IMR-90 (cell line): ENCODE measurements around the gene KCNMB1. TPM values are rescaled to one million over a fixed set of nuclear protein-coding genes. Genes with fewer than 3 reads are reported as not detected.

Experiments used
- ATAC-seq: fragments of 200-7000 bp; cut with Tn5 transposase; 2 replicates; pipeline ENCODE4 v1.9.1; 2020; ENCODE audit warnings: low read depth, mild to moderate bottlenecking, moderate library complexity
- BruUV-seq: library from RNA; stranded (reverse); fragments of 400-500 nt; replicated peaks from 2 replicates; lab custom pipeline; 2021; lab: Mats Ljungman, UMichigan
- CTCF ChIA-PET: fragments of 300-600 bp; formaldehyde crosslinking; extraction: SDS; loops from one replicate; lab custom pipeline; 2021; ENCODE audit warnings: antibody characterized with exemption; lab: Yijun Ruan, JAX
- POLR2A ChIA-PET: fragments of 300-600 bp; sonication (Branson Sonifier 250); formaldehyde crosslinking; loops from one replicate; lab custom pipeline; 2022; ENCODE audit warnings: antibody characterized with exemption; ENCODE audit not compliant: unreplicated experiment; lab: Charles Lee
- DNase-seq: peaks from one replicate; pipeline ENCODE4 v3.0.0; 2013
- H2AFZ ChIP-seq: replicated peaks from 2 replicates; pipeline ENCODE3; 2013; ENCODE audit warnings: low read length, mild to moderate bottlenecking; ENCODE audit not compliant: poor library complexity
- H2AK5ac ChIP-seq: 2 replicates; pipeline ENCODE4 v1.6.1; 2013; ENCODE audit warnings: low read depth, low read length, inconsistent platforms
- H2AK9ac ChIP-seq: replicated peaks from 2 replicates; pipeline ENCODE3; 2013; ENCODE audit warnings: mild to moderate bottlenecking, low read depth, low read length, moderate library complexity; ENCODE audit not compliant: poor library complexity
- H2BK120ac ChIP-seq: 2 replicates; pipeline ENCODE4 v1.6.1; 2013; ENCODE audit warnings: low read depth, low read length, inconsistent platforms
- H2BK15ac ChIP-seq: 3 replicates; pipeline ENCODE4 v1.6.1; 2013; ENCODE audit warnings: low read depth, low read length, inconsistent platforms
- H2BK20ac ChIP-seq: 2 replicates; pipeline ENCODE4 v1.6.1; 2013; ENCODE audit warnings: low read depth, mild to moderate bottlenecking, inconsistent platforms, low read length, moderate library complexity
- H2BK5ac ChIP-seq: 2 replicates; pipeline ENCODE4 v1.6.1; 2013; ENCODE audit warnings: mild to moderate bottlenecking, low read depth, low read length, inconsistent platforms; ENCODE audit not compliant: poor library complexity, severe bottlenecking
- H3K14ac ChIP-seq: replicated peaks from 2 replicates; pipeline ENCODE4 v1.6.1; 2013; ENCODE audit warnings: low read depth, low read length, inconsistent platforms
- H3K18ac ChIP-seq: 2 replicates; pipeline ENCODE4 v1.6.1; 2013; ENCODE audit warnings: low read depth, low read length, control low read depth
- H3K23ac ChIP-seq: 2 replicates; pipeline ENCODE4 v1.6.1; 2013; ENCODE audit warnings: low read depth, low read length, inconsistent platforms
- H3K27ac ChIP-seq: 2 replicates; pipeline ENCODE4 v1.5.1; 2013; ENCODE audit warnings: mild to moderate bottlenecking, control low read depth, low read length; ENCODE audit not compliant: insufficient read depth
- H3K27me3 ChIP-seq: 2 replicates; pipeline ENCODE4 v1.6.1; 2013; ENCODE audit warnings: low read length; ENCODE audit not compliant: control insufficient read depth, insufficient read depth
- H3K36me3 ChIP-seq: 2 replicates; pipeline ENCODE4 v1.6.1; 2013; ENCODE audit warnings: low read length, mixed read lengths; ENCODE audit not compliant: control insufficient read depth, insufficient read depth
- H3K4ac ChIP-seq: 2 replicates; pipeline ENCODE4 v1.6.1; 2013; ENCODE audit warnings: low read depth, low read length, inconsistent platforms
- H3K4me1 ChIP-seq: 2 replicates; pipeline ENCODE4 v1.6.1; 2013; ENCODE audit warnings: low read length, mixed read lengths; ENCODE audit not compliant: control insufficient read depth, insufficient read depth
- H3K4me2 ChIP-seq: 2 replicates; pipeline ENCODE4 v1.6.1; 2013; ENCODE audit warnings: low read depth, mild to moderate bottlenecking, control low read depth, low read length, moderate library complexity
- H3K4me3 ChIP-seq: 2 replicates; pipeline ENCODE4 v1.5.1; 2013; ENCODE audit warnings: low read depth, mild to moderate bottlenecking, control low read depth, low read length, moderate library complexity; ENCODE audit not compliant: insufficient read depth
- H3K56ac ChIP-seq: 2 replicates; pipeline ENCODE4 v1.6.1; 2013; ENCODE audit warnings: low read length, inconsistent platforms; ENCODE audit not compliant: insufficient read depth; ENCODE audit errors: extremely low read depth
- H3K79me1 ChIP-seq, 2 experiments: 2 replicates each; pipeline ENCODE4 v1.6.1; 2013; ENCODE audit warnings: low read length in 2 of 2, inconsistent platforms in 1 of 2, low read depth in 1 of 2
- H3K9ac ChIP-seq: 2 replicates; pipeline ENCODE4 v1.6.1; 2013; ENCODE audit warnings: low read depth, low read length, control low read depth
- H3K9me1 ChIP-seq: 2 replicates; pipeline ENCODE4 v1.6.1; 2013; ENCODE audit warnings: low read length, inconsistent platforms; ENCODE audit not compliant: insufficient read depth
- H3K9me3 ChIP-seq: 2 replicates; pipeline ENCODE4 v1.6.1; 2013; ENCODE audit warnings: low read length; ENCODE audit not compliant: control insufficient read depth, insufficient read depth
- H4K20me1 ChIP-seq: 2 replicates; pipeline ENCODE4 v1.6.1; 2013; ENCODE audit warnings: low read length, inconsistent platforms; ENCODE audit not compliant: insufficient read depth
- H4K5ac ChIP-seq: 2 replicates; pipeline ENCODE4 v1.6.1; 2013; ENCODE audit warnings: mild to moderate bottlenecking, low read depth, low read length, control low read depth
- H4K8ac ChIP-seq, 2 experiments: 2 replicates each; pipeline ENCODE4 v1.6.1; 2013; ENCODE audit warnings: low read depth in 2 of 2, low read length in 2 of 2, control low read depth in 1 of 2, inconsistent platforms in 1 of 2
- H4K91ac ChIP-seq: 2 replicates; pipeline ENCODE4 v1.6.1; 2013; ENCODE audit warnings: low read depth, low read length, inconsistent platforms; ENCODE audit not compliant: insufficient read depth
- BHLHE40 ChIP-seq: fragments of 150-350 bp; IDR thresholded peaks from 2 replicates; pipeline ENCODE4 v1.6.1; 2016; ENCODE audit warnings: mild to moderate bottlenecking, low read depth, low read length
- CEBPB ChIP-seq: IDR thresholded peaks from 2 replicates; pipeline ENCODE4 v1.6.1; 2012; ENCODE audit warnings: low read depth, low read length, improper control_type of control experiment
- CHD1 ChIP-seq: IDR thresholded peaks from 2 replicates; pipeline ENCODE4 v1.6.1; 2012; ENCODE audit warnings: low read depth, low read length, improper control_type of control experiment
- FOS ChIP-seq: fragments of 150-350 bp; IDR thresholded peaks from 2 replicates; pipeline ENCODE4 v1.6.1; 2016; ENCODE audit warnings: low read depth, low read length
- MAFK ChIP-seq: IDR thresholded peaks from 2 replicates; pipeline ENCODE4 v1.6.1; 2012; ENCODE audit warnings: low read depth, low read length, improper control_type of control experiment
- MAZ ChIP-seq: IDR thresholded peaks from 2 replicates; pipeline ENCODE4 v1.6.1; 2012; ENCODE audit warnings: low read depth, mild to moderate bottlenecking, low read length, improper control_type of control experiment, moderate library complexity, borderline replicate concordance
- MXI1 ChIP-seq: IDR thresholded peaks from 2 replicates; pipeline ENCODE4 v1.6.1; 2012; ENCODE audit warnings: low read depth, mild to moderate bottlenecking, low read length, moderate library complexity, borderline replicate concordance
- NFE2L2 ChIP-seq: fragments of 150-350 bp; IDR thresholded peaks from 2 replicates; pipeline ENCODE4 v1.6.1; 2016; ENCODE audit warnings: low read depth, mild to moderate bottlenecking, low read length
- POLR2A ChIP-seq: IDR thresholded peaks from 2 replicates; pipeline ENCODE4 v1.6.1; 2012; ENCODE audit warnings: mild to moderate bottlenecking, low read depth, low read length
- RAD21 ChIP-seq: IDR thresholded peaks from 2 replicates; pipeline ENCODE4 v1.6.1; 2012; ENCODE audit warnings: low read length, improper control_type of control experiment
- RCOR1 ChIP-seq: IDR thresholded peaks from 2 replicates; pipeline ENCODE4 v1.6.1; 2012; ENCODE audit warnings: mild to moderate bottlenecking, low read length, improper control_type of control experiment; ENCODE audit not compliant: insufficient replicate concordance
- RFX5 ChIP-seq: IDR thresholded peaks from 2 replicates; pipeline ENCODE4 v1.8.0; 2012; ENCODE audit warnings: low read depth, mild to moderate bottlenecking, low read length, moderate library complexity
- SMC3 ChIP-seq: fragments of 150-350 bp; IDR thresholded peaks from 2 replicates; pipeline ENCODE4 v1.6.1; 2016; ENCODE audit warnings: low read depth, mild to moderate bottlenecking, antibody characterized with exemption, low read length, moderate library complexity
- USF2 ChIP-seq: fragments of 150-350 bp; IDR thresholded peaks from 2 replicates; pipeline ENCODE4 v1.6.1; 2017; ENCODE audit warnings: mild to moderate bottlenecking, antibody characterized with exemption, low read length, low read depth
- WGBS, 2 experiments: methylation state at CpG; one replicate each; pipeline versions ENCODE4 v1.1.5 to v1.1.7; 2013; ENCODE audit warnings: missing lambda C conversion rate in 2 of 2; ENCODE audit not compliant: insufficient read length in 1 of 2; ENCODE audit errors: extremely low coverage in 2 of 2; 5-methylcytosine and 5-hydroxymethylcytosine counted together
- dilution Hi-C: fragments of 300-500 bp; cut with HindIII; formaldehyde crosslinking; loops from one replicate; pipeline ENCODE4 v1.14.3; 2018; ENCODE audit warnings: low sequenced_read_pairs; ENCODE audit not compliant: unreplicated experiment
- in situ Hi-C: fragments of 300-500 bp; cut with MboI; formaldehyde crosslinking; loops from 3 replicates; pipeline ENCODE4 v1.14.3; 2019; ENCODE audit warnings: low sequenced_read_pairs, inconsistent platforms, mixed read lengths
- intact Hi-C: fragments of 100-400 bp; cut with micrococcal nuclease; formaldehyde crosslinking; loops from 2 replicates; pipeline ENCODE4 v1.10.0; 2022
- polyA plus RNA-seq, 3 experiments: library from polyadenylated mRNA; depleted of rRNA; stranded (reverse); fragments of >200 nt; gene quantifications; 2 replicates each; pipeline ENCODE4 v1.2.3, GENCODE V29; 2012; ENCODE audit warnings: low replicate concordance in 1 of 3
- total RNA-seq: library from RNA; depleted of rRNA; stranded (reverse); fragments of >200 nt; gene quantifications from 2 replicates; pipeline ENCODE4 v1.2.3, GENCODE V29; 2012
- TF ChIP-seq, protein P1 (sequence below): fragments of 150-350 bp; IDR thresholded peaks from 2 replicates; pipeline ENCODE4 v1.6.1; 2016; ENCODE audit warnings: low read depth, mild to moderate bottlenecking, low read length, moderate library complexity, borderline replicate concordance
- TF ChIP-seq, protein P2 (sequence below): conservative IDR thresholded peaks from 2 replicates; pipeline ENCODE4 v1.5.1; 2012; ENCODE audit warnings: mild to moderate bottlenecking, low read depth, low read length, improper control_type of control experiment

KCNMB1 gene
- total and polyA plus RNA-seq, 2 of the 4 experiments (the other 2 are of a cell fraction) = not detected

DNA sequence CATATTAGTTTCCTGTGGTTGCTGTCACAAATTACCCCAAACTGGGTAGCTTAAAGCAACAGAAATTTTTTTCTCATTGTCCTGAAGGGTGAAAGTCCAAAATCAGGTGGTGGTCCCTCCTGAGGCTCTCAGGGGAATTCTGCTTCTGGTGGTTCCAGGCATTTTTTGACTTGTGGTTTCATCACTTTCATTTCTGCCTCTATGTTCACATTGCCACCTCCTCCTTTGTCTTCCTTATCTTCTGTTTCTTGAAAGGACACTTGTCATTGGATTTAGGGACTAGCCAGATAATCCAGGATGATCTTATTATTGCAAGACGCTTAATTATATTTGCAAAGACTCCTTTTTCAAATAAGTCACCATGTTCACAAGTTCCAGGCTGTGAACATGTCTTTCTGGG lies 43.2 kb downstream of the KCNMB1 start:
- no peak overlapping the region for H2BK120ac ChIP-seq
- no peak overlapping the region for H4K5ac ChIP-seq
- no peak overlapping the region for H3K4me3 ChIP-seq
- H2AFZ ChIP-seq = no peak overlapping the region
- no peak overlapping the region for H3K56ac ChIP-seq
- ChIA-PET POLR2A (no interaction called here), CTCF (no interaction called here)
- no peaks in the 10 kb centered on the region for H3K9me1 ChIP-seq
- no peak overlapping the region for H3K18ac ChIP-seq
- no peaks in the 10 kb centered on the region for H4K20me1 ChIP-seq
- no CpG with 5 or more reads among the region's 1 CpG for WGBS, 2 experiments
- H3K4me1 ChIP-seq = no peaks in the 10 kb centered on the region
- no TSS peak for BruUV-seq
- ATAC-seq (no peak), DNase-seq (no peak)
- H3K79me1 ChIP-seq = no peaks in the 10 kb centered on the region
- no peaks in the 10 kb centered on the region for H3K9me3 ChIP-seq
- no peak overlapping the region for H3K4ac ChIP-seq
- no peak overlapping the region for H2BK15ac ChIP-seq
- intact Hi-C loops = no loop called here
- TF ChIP-seq SMC3 (no peak), USF2 (no peak), MAFK (no peak), FOS (no peak), MXI1 (no peak), MAZ (no peak), RCOR1 (no peak), BHLHE40 (no peak), RFX5 (no peak), CEBPB (no peak), CHD1 (no peak), RAD21 (no peak), POLR2A (no peak), NFE2L2 (no peak)
- TF ChIP-seq, protein P1, sequence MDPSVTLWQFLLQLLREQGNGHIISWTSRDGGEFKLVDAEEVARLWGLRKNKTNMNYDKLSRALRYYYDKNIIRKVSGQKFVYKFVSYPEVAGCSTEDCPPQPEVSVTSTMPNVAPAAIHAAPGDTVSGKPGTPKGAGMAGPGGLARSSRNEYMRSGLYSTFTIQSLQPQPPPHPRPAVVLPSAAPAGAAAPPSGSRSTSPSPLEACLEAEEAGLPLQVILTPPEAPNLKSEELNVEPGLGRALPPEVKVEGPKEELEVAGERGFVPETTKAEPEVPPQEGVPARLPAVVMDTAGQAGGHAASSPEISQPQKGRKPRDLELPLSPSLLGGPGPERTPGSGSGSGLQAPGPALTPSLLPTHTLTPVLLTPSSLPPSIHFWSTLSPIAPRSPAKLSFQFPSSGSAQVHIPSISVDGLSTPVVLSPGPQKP = no peak
- TF ChIP-seq, protein P2, sequence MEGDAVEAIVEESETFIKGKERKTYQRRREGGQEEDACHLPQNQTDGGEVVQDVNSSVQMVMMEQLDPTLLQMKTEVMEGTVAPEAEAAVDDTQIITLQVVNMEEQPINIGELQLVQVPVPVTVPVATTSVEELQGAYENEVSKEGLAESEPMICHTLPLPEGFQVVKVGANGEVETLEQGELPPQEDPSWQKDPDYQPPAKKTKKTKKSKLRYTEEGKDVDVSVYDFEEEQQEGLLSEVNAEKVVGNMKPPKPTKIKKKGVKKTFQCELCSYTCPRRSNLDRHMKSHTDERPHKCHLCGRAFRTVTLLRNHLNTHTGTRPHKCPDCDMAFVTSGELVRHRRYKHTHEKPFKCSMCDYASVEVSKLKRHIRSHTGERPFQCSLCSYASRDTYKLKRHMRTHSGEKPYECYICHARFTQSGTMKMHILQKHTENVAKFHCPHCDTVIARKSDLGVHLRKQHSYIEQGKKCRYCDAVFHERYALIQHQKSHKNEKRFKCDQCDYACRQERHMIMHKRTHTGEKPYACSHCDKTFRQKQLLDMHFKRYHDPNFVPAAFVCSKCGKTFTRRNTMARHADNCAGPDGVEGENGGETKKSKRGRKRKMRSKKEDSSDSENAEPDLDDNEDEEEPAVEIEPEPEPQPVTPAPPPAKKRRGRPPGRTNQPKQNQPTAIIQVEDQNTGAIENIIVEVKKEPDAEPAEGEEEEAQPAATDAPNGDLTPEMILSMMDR = no peak
- no peak overlapping the region for H2BK5ac ChIP-seq
- in situ Hi-C loops = no loop called here
- H3K23ac ChIP-seq = no peak overlapping the region
- H2BK20ac ChIP-seq = no peak overlapping the region
- no peak overlapping the region for H2AK9ac ChIP-seq
- H4K91ac ChIP-seq = no peak overlapping the region
- H3K27ac ChIP-seq = no peak overlapping the region
- dilution Hi-C loops = no loop called here
- H2AK5ac ChIP-seq = no peak overlapping the region
- H3K4me2 ChIP-seq = no peak overlapping the region
- H4K8ac ChIP-seq = no peak overlapping the region
- no peaks in the 10 kb centered on the region for H3K36me3 ChIP-seq
- no peak overlapping the region for H3K9ac ChIP-seq
- peaks cover 4% of the 10 kb centered on the region; the same call in 1 of the 2 replicates for H3K27me3 ChIP-seq
- no peak overlapping the region for H3K14ac ChIP-seq
